ENCODE measurements around the gene PRPF31. TPM values are rescaled to one million over a fixed set of nuclear protein-coding genes. Genes with fewer than 3 reads are reported as not detected.

Gene PRPF31
- polyA plus RNA-seq (2011; rRNA removed) (27.7 and 39.4 TPM in 2 replicates), polyA minus RNA-seq (2011; rRNA and poly(A)+ RNA removed) (14.2 and 17.5 TPM in 2 replicates)

- Histone ChIP-seq H3K27me3 (ENCODE audit: control insufficient read depth, insufficient read depth, low read length) (no peaks in the 10 kb centered on the region), H3K4me3 (ENCODE audit: low read depth, low read length) (peak within 1 kb of the TSS; percentile 67), H3K36me3 (ENCODE audit: control insufficient read depth, insufficient read depth, low read length) (peaks cover 11% of the 10 kb centered on the region)
- TF ChIP-seq, protein P1, sequence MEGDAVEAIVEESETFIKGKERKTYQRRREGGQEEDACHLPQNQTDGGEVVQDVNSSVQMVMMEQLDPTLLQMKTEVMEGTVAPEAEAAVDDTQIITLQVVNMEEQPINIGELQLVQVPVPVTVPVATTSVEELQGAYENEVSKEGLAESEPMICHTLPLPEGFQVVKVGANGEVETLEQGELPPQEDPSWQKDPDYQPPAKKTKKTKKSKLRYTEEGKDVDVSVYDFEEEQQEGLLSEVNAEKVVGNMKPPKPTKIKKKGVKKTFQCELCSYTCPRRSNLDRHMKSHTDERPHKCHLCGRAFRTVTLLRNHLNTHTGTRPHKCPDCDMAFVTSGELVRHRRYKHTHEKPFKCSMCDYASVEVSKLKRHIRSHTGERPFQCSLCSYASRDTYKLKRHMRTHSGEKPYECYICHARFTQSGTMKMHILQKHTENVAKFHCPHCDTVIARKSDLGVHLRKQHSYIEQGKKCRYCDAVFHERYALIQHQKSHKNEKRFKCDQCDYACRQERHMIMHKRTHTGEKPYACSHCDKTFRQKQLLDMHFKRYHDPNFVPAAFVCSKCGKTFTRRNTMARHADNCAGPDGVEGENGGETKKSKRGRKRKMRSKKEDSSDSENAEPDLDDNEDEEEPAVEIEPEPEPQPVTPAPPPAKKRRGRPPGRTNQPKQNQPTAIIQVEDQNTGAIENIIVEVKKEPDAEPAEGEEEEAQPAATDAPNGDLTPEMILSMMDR (IDR thresholded peaks at IDR 0.05; ENCODE audit: insufficient read depth, low read depth, low read length), result no peak
- POLR2A ChIA-PET, result interaction anchor here (1.4 kb wide), 1 partner anchor 22 kb away, joined by 7 read pairs; the partner anchor contains the start of gene CNOT3
- CTCF ChIA-PET, result interaction anchor here (0.7 to 1.4 kb wide), 2 partner anchors 17 to 18 kb away, joined by 3 to 4 read pairs; no protein-coding TSS in a partner anchor
- peak; percentile 77 for DNase-seq (ENCODE audit: low read depth)
Measured at GRCh38 chr19:54115109-54116063, at the start of gene PRPF31, which contains the start of gene TFPT. TSS of gene PRPF31 (plus strand) at chr19:54115754. CDS start at chr19:54118279, 2,525 bp downstream. TSS of gene TFPT (minus strand) at chr19:54115657. CDS start at chr19:54115269, 388 bp downstream.

DNA sequence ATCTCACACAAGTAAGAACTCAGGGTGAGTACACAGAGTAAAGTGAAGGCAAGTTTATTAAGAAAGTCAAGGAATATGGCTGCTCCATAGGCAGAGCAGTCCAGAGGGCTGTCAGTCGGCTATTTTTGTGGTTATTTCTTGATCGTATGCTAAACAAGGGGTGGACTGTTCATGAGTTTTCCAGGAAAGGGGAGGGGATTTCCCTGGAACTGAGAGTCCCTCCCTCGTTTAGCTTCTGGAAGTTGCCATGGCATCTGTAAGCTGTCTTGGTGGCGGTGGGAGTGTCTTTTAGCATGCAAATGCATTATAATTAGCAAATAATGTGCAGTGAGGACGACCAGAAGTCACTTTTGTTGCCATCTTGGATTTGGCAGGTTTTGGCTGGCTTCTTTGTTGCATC is 46.1 kb upstream of the PRPF31 start:
- H3K27me3 ChIP-seq (ENCODE audit: control insufficient read depth, insufficient read depth, low read length), result no peaks in the 10 kb centered on the region
- DNase-seq (ENCODE audit: low read depth), result no peak
- H3K4me3 ChIP-seq (ENCODE audit: low read depth, low read length), result no peak overlapping the region
- H3K36me3 ChIP-seq (ENCODE audit: control insufficient read depth, insufficient read depth, low read length), result no peaks in the 10 kb centered on the region
- POLR2A ChIA-PET, result no interaction called here
- TF ChIP-seq, protein P1 (IDR thresholded peaks at IDR 0.05; ENCODE audit: insufficient read depth, low read depth, low read length), result no peak
- CTCF ChIA-PET, result no interaction called here

DNA sequence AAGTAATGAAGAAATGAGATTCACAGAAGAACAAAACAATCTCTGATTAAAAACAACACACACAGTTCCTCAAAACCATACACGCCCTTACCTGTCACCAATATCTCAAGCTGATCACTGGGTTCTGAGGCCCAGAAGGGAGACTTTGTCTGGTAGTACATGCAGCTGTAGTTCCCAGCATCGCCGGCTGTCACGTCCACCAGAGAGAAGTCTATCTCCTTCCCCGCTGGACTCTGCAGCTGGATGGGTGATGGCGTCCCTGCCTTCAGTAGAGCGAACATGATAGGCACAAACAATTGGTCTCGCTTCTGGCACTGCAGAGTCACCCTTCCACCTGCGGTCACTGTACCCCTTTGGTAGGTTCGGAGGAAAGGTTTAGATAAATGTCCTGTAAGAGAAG is 41.7 kb upstream of the PRPF31 start:
- POLR2A ChIA-PET, result interaction anchor here (0.5 kb wide), 1 partner anchor 17 kb away, joined by 4 read pairs; no protein-coding TSS in a partner anchor
- no peak for DNase-seq (ENCODE audit: low read depth)
- TF ChIP-seq, protein P1 (IDR thresholded peaks at IDR 0.05; ENCODE audit: insufficient read depth, low read depth, low read length), result no peak
- H3K4me3 ChIP-seq (ENCODE audit: low read depth, low read length), result no peak overlapping the region
- no peaks in the 10 kb centered on the region for H3K27me3 ChIP-seq (ENCODE audit: control insufficient read depth, insufficient read depth, low read length)
- CTCF ChIA-PET, result no interaction called here
- no peaks in the 10 kb centered on the region for H3K36me3 ChIP-seq (ENCODE audit: control insufficient read depth, insufficient read depth, low read length)

- DNase-seq (ENCODE audit: low read depth), result no peak
- TF ChIP-seq, protein P1 (IDR thresholded peaks at IDR 0.05; ENCODE audit: insufficient read depth, low read depth, low read length), result no peak
- POLR2A ChIA-PET, result no interaction called here
- no peak overlapping the region for H3K4me3 ChIP-seq (ENCODE audit: low read depth, low read length)
- CTCF ChIA-PET, result no interaction called here
- H3K36me3 ChIP-seq (ENCODE audit: control insufficient read depth, insufficient read depth, low read length), result no peaks in the 10 kb centered on the region
- no peaks in the 10 kb centered on the region for H3K27me3 ChIP-seq (ENCODE audit: control insufficient read depth, insufficient read depth, low read length)
Measured at GRCh38 chr19:54074851-54075250, 40.7 kb upstream of the PRPF31 start.

- CTCF ChIA-PET, result no interaction called here
- Histone ChIP-seq H3K27me3 (ENCODE audit: control insufficient read depth, insufficient read depth, low read length) (no peaks in the 10 kb centered on the region), H3K4me3 (ENCODE audit: low read depth, low read length) (no peak overlapping the region), H3K36me3 (ENCODE audit: control insufficient read depth, insufficient read depth, low read length) (no peaks in the 10 kb centered on the region)
- POLR2A ChIA-PET, result no interaction called here
- no peak for DNase-seq (ENCODE audit: low read depth)
- TF ChIP-seq, protein P1 (IDR thresholded peaks at IDR 0.05; ENCODE audit: insufficient read depth, low read depth, low read length), result no peak
Measured at GRCh38 chr19:54077334-54077733, 38.2 kb upstream of the PRPF31 start.

Measured in BJ (cell line).